SK-N-SH treated with all-trans-retinoic acid at 6 μM for 48 hours (cell line): ENCODE results near the gene PRELID1.

Experiments used
- ATAC-seq: fragments of 200-7000 bp; cut with Tn5 transposase; 3 replicates; pipeline ENCODE4 v1.9.1; 2020; ENCODE audit warnings: mild to moderate bottlenecking, moderate library complexity
- ARNTL ChIP-seq: fragments of 450-650 bp; formaldehyde crosslinking; IDR thresholded peaks from 2 replicates; pipeline ENCODE4 v1.5.0; 2020; ENCODE audit warnings: low read depth, mild to moderate bottlenecking, moderate library complexity, borderline replicate concordance
- BACH2 ChIP-seq: fragments of 250-450 bp; sonication (Bioruptor Pico); IDR thresholded peaks from 2 replicates; pipeline ENCODE4 v1.9.0; 2021; ENCODE audit warnings: mild to moderate bottlenecking, borderline replicate concordance
- CREB5 ChIP-seq: fragments of 250-450 bp; sonication (Bioruptor Pico); IDR thresholded peaks from 2 replicates; pipeline ENCODE4 v1.5.1; 2020; ENCODE audit warnings: low read depth, mild to moderate bottlenecking, moderate library complexity
- CSDC2 ChIP-seq: fragments of 250-450 bp; sonication (Bioruptor Pico); IDR thresholded peaks from 2 replicates; pipeline ENCODE4 v1.5.0; 2020; ENCODE audit warnings: mild to moderate bottlenecking, moderate library complexity
- CSRNP3 ChIP-seq: fragments of 250-450 bp; sonication (Bioruptor Pico); IDR thresholded peaks from 2 replicates; pipeline ENCODE4 v1.5.1; 2021; ENCODE audit warnings: mild to moderate bottlenecking, moderate library complexity
- ESRRG ChIP-seq: fragments of 250-450 bp; sonication (Bioruptor Pico); IDR thresholded peaks from 2 replicates; pipeline ENCODE4 v1.6.1; 2021; ENCODE audit warnings: mild to moderate bottlenecking
- GLIS3 ChIP-seq: fragments of 250-450 bp; sonication (Bioruptor Pico); IDR thresholded peaks from 2 replicates; pipeline ENCODE4 v1.5.0; 2020; ENCODE audit warnings: mild to moderate bottlenecking, moderate library complexity
- ISL1 ChIP-seq: fragments of 250-450 bp; sonication (Bioruptor Pico); IDR thresholded peaks from 2 replicates; pipeline ENCODE4 v2.1.2; 2022; ENCODE audit warnings: mild to moderate bottlenecking, moderate library complexity
- OSR1 ChIP-seq: fragments of 250-450 bp; sonication (Bioruptor Pico); IDR thresholded peaks from 2 replicates; pipeline ENCODE4 v1.8.0; 2022; ENCODE audit warnings: moderate library complexity, mild to moderate bottlenecking, inconsistent platforms
- PATZ1 ChIP-seq: fragments of 250-450 bp; sonication (Bioruptor Pico); IDR thresholded peaks from 2 replicates; pipeline ENCODE4 v1.8.0; 2020; ENCODE audit warnings: mild to moderate bottlenecking, moderate library complexity, borderline replicate concordance
- PPARA ChIP-seq: fragments of 250-450 bp; sonication (Bioruptor Pico); IDR thresholded peaks from 2 replicates; pipeline ENCODE4 v1.5.0; 2020; ENCODE audit warnings: mild to moderate bottlenecking, borderline replicate concordance
- RARB ChIP-seq: fragments of 250-450 bp; sonication (Bioruptor Pico); IDR thresholded peaks from 2 replicates; pipeline ENCODE4 v1.8.0; 2021; ENCODE audit warnings: mild to moderate bottlenecking, moderate library complexity
- SNAI2 ChIP-seq: fragments of 250-450 bp; sonication (Bioruptor Pico); IDR thresholded peaks from 2 replicates; pipeline ENCODE4 v1.5.0; 2020; ENCODE audit warnings: mild to moderate bottlenecking, moderate library complexity
- TCF4 ChIP-seq: fragments of 250-450 bp; sonication (Bioruptor Pico); IDR thresholded peaks from 2 replicates; pipeline ENCODE4 v1.8.0; 2021; ENCODE audit warnings: mild to moderate bottlenecking, moderate library complexity, borderline replicate concordance
- TOX ChIP-seq: fragments of 250-450 bp; sonication (Bioruptor Pico); IDR thresholded peaks from 2 replicates; pipeline ENCODE4 v1.8.0; 2021; ENCODE audit warnings: mild to moderate bottlenecking, moderate library complexity, borderline replicate concordance
- TSHZ2 ChIP-seq: fragments of 250-450 bp; sonication (Bioruptor Pico); IDR thresholded peaks from 2 replicates; pipeline ENCODE4 v1.5.0; 2020; ENCODE audit warnings: mild to moderate bottlenecking, moderate library complexity
- ZC3H10 ChIP-seq: fragments of 250-450 bp; sonication (Bioruptor Pico); IDR thresholded peaks from 2 replicates; pipeline ENCODE4 v1.5.1; 2021; ENCODE audit warnings: mild to moderate bottlenecking, moderate library complexity
- ZFP3 ChIP-seq: fragments of 250-450 bp; sonication (Bioruptor Pico); IDR thresholded peaks from 2 replicates; pipeline ENCODE4 v1.5.0; 2020; ENCODE audit warnings: mild to moderate bottlenecking, moderate library complexity
- ZFP30 ChIP-seq: fragments of 450-650 bp; formaldehyde crosslinking; IDR thresholded peaks from 2 replicates; pipeline ENCODE4 v1.5.0; 2022; ENCODE audit warnings: mild to moderate bottlenecking, moderate library complexity
- ZNF565 ChIP-seq: fragments of 450-650 bp; formaldehyde crosslinking; conservative IDR thresholded peaks from 2 replicates; pipeline ENCODE4 v1.5.0; 2020; ENCODE audit warnings: low read depth, mild to moderate bottlenecking, moderate library complexity
- ZNF70 ChIP-seq: fragments of 450-650 bp; formaldehyde crosslinking; IDR thresholded peaks from 2 replicates; pipeline ENCODE4 v1.5.0; 2020; ENCODE audit warnings: mild to moderate bottlenecking, moderate library complexity
- ZNF8 ChIP-seq: fragments of 450-650 bp; formaldehyde crosslinking; IDR thresholded peaks from 2 replicates; pipeline ENCODE4 v1.5.0; 2020; ENCODE audit warnings: mild to moderate bottlenecking, moderate library complexity

Gene PRELID1

GRCh38 chr5:177296581-177296980, 7.0 kb upstream of the PRELID1 start:
- TF ChIP-seq PATZ1 (CRISPR knock-in tag) (no peak), GLIS3 (no peak), RARB (no peak), PPARA (no peak), ZNF565 (CRISPR knock-in tag) (no peak), ZNF70 (CRISPR knock-in tag) (no peak), ZC3H10 (CRISPR knock-in tag) (no peak), CSRNP3 (no peak), TSHZ2 (no peak), ARNTL (no peak), ZFP3 (CRISPR knock-in tag) (no peak), CREB5 (CRISPR knock-in tag) (no peak), TOX (CRISPR knock-in tag) (no peak), BACH2 (CRISPR knock-in tag) (no peak), ZFP30 (CRISPR knock-in tag) (no peak), ESRRG (no peak), OSR1 (CRISPR knock-in tag) (no peak), CSDC2 (CRISPR knock-in tag) (no peak), TCF4 (CRISPR knock-in tag) (no peak), SNAI2 (CRISPR knock-in tag) (no peak)
- no peak for ATAC-seq

GRCh38 chr5:177297922-177298321, 5.7 kb upstream of the PRELID1 start:
- no peak for TF ChIP-seq ZNF70 (CRISPR knock-in tag)
- no peak for ATAC-seq

GRCh38 chr5:177299697-177300096, 3.9 kb upstream of the PRELID1 start:
- TF ChIP-seq CSRNP3 (no peak), PPARA (no peak), ZNF8 (CRISPR knock-in tag) (no peak), OSR1 (CRISPR knock-in tag) (no peak), ZC3H10 (CRISPR knock-in tag) (no peak), ZFP3 (CRISPR knock-in tag) (no peak), BACH2 (CRISPR knock-in tag) (no peak), ZFP30 (CRISPR knock-in tag) (no peak), TCF4 (CRISPR knock-in tag) (no peak), ARNTL (no peak), TOX (CRISPR knock-in tag) (no peak), ESRRG (no peak), ISL1 (CRISPR knock-in tag) (no peak), RARB (no peak), ZNF70 (CRISPR knock-in tag) (no peak), CREB5 (CRISPR knock-in tag) (no peak)
- ATAC-seq = no peak
